Endothelial cell (in vitro differentiated cells): ENCODE data around the gene OR9G4. TPM values are rescaled to one million over a fixed set of nuclear protein-coding genes. Genes with fewer than 3 reads are reported as not detected.

ENCODE experiments used
- DNase-seq: peaks from one replicate; pipeline ENCODE4 v3.0.0; 2021; ENCODE audit warnings: low spot score
- H3K27ac Mint-ChIP-seq: one replicate; pipeline ENCODE4 v1.8.0; 2021; ENCODE audit warnings: mixed read lengths, inconsistent platforms; ENCODE audit not compliant: unreplicated experiment
- H3K27me3 Mint-ChIP-seq: one replicate; pipeline ENCODE4 v1.8.0; 2021; ENCODE audit warnings: mild to moderate bottlenecking, moderate library complexity, mixed read lengths, inconsistent platforms; ENCODE audit not compliant: unreplicated experiment
- H3K36me3 Mint-ChIP-seq: one replicate; pipeline ENCODE4 v1.8.0; 2021; ENCODE audit warnings: mild to moderate bottlenecking, low read depth, mixed read lengths, inconsistent platforms; ENCODE audit not compliant: unreplicated experiment
- H3K4me1 Mint-ChIP-seq: one replicate; pipeline ENCODE4 v1.8.0; 2021; ENCODE audit warnings: mild to moderate bottlenecking, mixed read lengths, inconsistent platforms; ENCODE audit not compliant: unreplicated experiment
- H3K4me3 Mint-ChIP-seq: one replicate; pipeline ENCODE4 v1.8.0; 2021; ENCODE audit warnings: mild to moderate bottlenecking, mixed read lengths, inconsistent platforms; ENCODE audit not compliant: unreplicated experiment
- H3K9me3 Mint-ChIP-seq: one replicate; pipeline ENCODE4 v1.8.0; 2021; ENCODE audit warnings: mixed read lengths, inconsistent platforms; ENCODE audit not compliant: unreplicated experiment
- microRNA-seq: library from miRNA; unstranded; fragments of <30 nt; microRNA quantifications from one replicate; pipeline ENCODE4, GENCODE V29; 2020; ENCODE audit not compliant: unreplicated experiment
- total RNA-seq: library from RNA; stranded (reverse); fragmentation: NEBNext Ultra II Directional; extraction: Animal tissue kit (Norgen Biotek cat#: 25700); gene quantifications from one replicate; pipeline ENCODE4 v1.2.1, GENCODE V29; 2021; ENCODE audit not compliant: unreplicated experiment
- TF ChIP-seq, protein P1 (sequence below): fragments of 200-600 bp; sonication (generic); IDR thresholded peaks from one replicate; pipeline ENCODE4 v1.5.0; 2021; ENCODE audit warnings: antibody characterized with exemption; ENCODE audit not compliant: unreplicated experiment

Gene OR9G4
- total RNA-seq, 1 donor from 2014 or later: not detected

DNA sequence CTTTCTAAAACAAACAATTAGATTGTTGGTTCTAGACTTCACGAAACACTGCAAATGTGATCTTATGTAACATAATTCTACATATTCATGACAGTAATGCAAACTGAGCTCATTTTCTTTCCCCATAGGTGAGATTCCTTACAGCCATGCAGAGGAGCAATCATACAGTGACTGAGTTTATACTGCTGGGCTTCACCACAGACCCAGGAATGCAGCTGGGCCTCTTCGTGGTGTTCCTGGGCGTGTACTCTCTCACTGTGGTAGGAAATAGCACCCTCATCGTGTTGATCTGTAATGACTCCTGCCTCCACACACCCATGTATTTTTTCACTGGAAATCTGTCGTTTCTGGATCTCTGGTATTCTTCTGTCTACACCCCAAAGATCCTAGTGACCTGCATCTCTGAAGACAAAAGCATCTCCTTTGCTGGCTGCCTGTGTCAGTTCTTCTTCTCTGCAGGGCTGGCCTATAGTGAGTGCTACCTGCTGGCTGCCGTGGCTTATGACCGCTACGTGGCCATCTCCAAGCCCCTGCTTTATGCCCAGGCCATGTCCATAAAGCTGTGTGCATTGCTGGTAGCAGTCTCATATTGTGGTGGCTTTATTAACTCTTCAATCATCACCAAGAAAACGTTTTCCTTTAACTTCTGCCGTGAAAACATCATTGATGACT is 48.1 kb downstream of the OR9G4 start:
- no peak overlapping the region for H3K27ac Mint-ChIP-seq
- H3K27me3 Mint-ChIP-seq: no peaks in the 10 kb centered on the region
- DNase-seq: no peak
- TF ChIP-seq, protein P1, sequence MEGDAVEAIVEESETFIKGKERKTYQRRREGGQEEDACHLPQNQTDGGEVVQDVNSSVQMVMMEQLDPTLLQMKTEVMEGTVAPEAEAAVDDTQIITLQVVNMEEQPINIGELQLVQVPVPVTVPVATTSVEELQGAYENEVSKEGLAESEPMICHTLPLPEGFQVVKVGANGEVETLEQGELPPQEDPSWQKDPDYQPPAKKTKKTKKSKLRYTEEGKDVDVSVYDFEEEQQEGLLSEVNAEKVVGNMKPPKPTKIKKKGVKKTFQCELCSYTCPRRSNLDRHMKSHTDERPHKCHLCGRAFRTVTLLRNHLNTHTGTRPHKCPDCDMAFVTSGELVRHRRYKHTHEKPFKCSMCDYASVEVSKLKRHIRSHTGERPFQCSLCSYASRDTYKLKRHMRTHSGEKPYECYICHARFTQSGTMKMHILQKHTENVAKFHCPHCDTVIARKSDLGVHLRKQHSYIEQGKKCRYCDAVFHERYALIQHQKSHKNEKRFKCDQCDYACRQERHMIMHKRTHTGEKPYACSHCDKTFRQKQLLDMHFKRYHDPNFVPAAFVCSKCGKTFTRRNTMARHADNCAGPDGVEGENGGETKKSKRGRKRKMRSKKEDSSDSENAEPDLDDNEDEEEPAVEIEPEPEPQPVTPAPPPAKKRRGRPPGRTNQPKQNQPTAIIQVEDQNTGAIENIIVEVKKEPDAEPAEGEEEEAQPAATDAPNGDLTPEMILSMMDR: no peak
- H3K9me3 Mint-ChIP-seq: no peaks in the 10 kb centered on the region
- no peaks in the 10 kb centered on the region for H3K4me1 Mint-ChIP-seq
- no peak overlapping the region for H3K4me3 Mint-ChIP-seq
- H3K36me3 Mint-ChIP-seq: no peaks in the 10 kb centered on the region

DNA sequence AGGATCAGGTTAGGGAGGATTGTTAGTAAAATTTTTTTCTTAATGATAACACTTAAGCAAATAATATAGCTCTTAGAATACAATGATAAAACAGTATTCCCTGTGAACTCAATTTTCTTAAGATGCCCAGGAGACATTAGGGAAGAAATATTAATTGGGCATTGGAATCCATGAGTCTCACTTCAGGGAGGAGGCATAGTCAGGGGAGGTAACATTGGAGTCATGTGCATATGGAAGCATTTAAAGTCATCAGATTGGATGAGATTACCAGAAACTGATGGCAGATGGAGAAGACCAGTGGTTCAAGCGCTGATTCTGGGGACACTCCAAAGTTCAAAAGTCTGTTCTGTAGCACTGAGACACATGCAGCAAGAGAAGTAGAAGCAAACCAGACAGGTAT is 49.7 kb downstream of the OR9G4 start, which contains the start of gene OR9G1:
TSS of gene OR9G1 (plus strand) at position 301 of the 400 bp plus-strand sequence. CDS start 1,293 bp downstream, outside the sequence.
- DNase-seq: no peak
- H3K27ac Mint-ChIP-seq: no peak within 1 kb of the TSS
- no peaks in the 10 kb centered on the region for H3K9me3 Mint-ChIP-seq
- no peak within 1 kb of the TSS for H3K4me3 Mint-ChIP-seq
- TF ChIP-seq, protein P1: no peak
- no peaks in the 10 kb centered on the region for H3K27me3 Mint-ChIP-seq
- no peaks in the 10 kb centered on the region for H3K36me3 Mint-ChIP-seq
- H3K4me1 Mint-ChIP-seq: no peaks in the 10 kb centered on the region

DNA sequence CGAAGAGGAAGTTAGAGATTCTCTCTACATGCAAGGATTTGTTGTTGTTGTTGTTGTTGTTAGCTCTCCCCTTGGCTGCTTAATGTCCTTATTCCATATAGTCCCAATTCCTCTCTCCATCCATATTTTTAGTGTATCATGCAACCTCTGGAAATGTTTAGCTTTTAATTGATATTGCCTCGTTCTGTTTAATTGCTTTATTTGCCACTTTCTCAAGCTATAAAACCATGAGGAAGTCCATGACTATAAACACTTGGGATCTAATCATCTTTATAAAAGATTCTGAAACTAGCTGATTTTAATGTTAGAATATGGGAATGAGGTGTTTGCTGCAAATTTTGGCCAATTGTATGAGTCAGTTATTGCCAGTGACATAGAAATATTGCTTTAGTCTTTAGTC is 55.1 kb downstream of the OR9G4 start:
- Mint-ChIP-seq H3K4me3 (no peak overlapping the region), H3K27ac (no peak overlapping the region), H3K36me3 (no peaks in the 10 kb centered on the region), H3K4me1 (no peaks in the 10 kb centered on the region), H3K9me3 (no peaks in the 10 kb centered on the region), H3K27me3 (no peaks in the 10 kb centered on the region)
- TF ChIP-seq, protein P1: no peak
- DNase-seq: no peak

Small RNA genes within 50 kb of the gene (microRNA-seq; reads per million reads assigned to microRNA genes)
- gene MIR6128: not detected

Other genes with a start within 250 kb of the OR9G4 start
- gene OR5M11, start 205.4 kb downstream of the OR9G4 start, total RNA-seq: not detected
- gene OR5M10, start 171.0 kb downstream of the OR9G4 start, total RNA-seq: not detected
- not detected for gene OR5M1, start 133.8 kb downstream of the OR9G4 start, total RNA-seq
- gene OR5AP2, start 106.3 kb downstream of the OR9G4 start, total RNA-seq: not detected
- not detected for gene OR5AR1, start 85.0 kb downstream of the OR9G4 start, total RNA-seq
- not detected for gene OR9G1, start 49.6 kb downstream of the OR9G4 start, total RNA-seq
- not detected for gene OR5AK2, start 240.2 kb upstream of the OR9G4 start, total RNA-seq